Measurements from ENCODE around the gene CALCA.
"Not testable (repeated sequence)": the region's sequence is repeated elsewhere in the genome, so short reads cannot be mapped to it uniquely, and the experiment has no call there.

DNA sequence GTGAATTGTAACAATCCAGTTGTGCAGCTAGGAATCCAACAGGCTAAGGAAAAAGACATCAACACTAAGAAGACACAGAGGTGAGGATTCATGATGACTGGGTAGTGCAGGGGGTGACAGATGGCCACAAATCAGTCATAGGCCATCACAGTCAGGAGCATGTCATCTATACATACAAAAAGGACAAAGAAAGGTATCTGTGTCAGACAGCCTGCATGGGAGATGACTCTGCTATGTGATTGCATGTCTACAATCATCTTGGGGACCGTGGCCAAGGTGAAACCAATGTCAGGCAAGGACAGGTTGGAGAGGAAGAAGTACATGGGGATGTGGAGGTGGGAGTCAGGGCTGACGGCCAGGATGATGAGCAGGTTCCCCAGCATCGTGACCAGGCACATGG is 16.0 kb upstream of the CALCA start:
- TF ChIP-seq, protein P1, sequence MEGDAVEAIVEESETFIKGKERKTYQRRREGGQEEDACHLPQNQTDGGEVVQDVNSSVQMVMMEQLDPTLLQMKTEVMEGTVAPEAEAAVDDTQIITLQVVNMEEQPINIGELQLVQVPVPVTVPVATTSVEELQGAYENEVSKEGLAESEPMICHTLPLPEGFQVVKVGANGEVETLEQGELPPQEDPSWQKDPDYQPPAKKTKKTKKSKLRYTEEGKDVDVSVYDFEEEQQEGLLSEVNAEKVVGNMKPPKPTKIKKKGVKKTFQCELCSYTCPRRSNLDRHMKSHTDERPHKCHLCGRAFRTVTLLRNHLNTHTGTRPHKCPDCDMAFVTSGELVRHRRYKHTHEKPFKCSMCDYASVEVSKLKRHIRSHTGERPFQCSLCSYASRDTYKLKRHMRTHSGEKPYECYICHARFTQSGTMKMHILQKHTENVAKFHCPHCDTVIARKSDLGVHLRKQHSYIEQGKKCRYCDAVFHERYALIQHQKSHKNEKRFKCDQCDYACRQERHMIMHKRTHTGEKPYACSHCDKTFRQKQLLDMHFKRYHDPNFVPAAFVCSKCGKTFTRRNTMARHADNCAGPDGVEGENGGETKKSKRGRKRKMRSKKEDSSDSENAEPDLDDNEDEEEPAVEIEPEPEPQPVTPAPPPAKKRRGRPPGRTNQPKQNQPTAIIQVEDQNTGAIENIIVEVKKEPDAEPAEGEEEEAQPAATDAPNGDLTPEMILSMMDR (IDR thresholded peaks at IDR 0.05): not testable (repeated sequence)
- TF ChIP-seq POLR2A (IDR thresholded peaks at IDR 0.05): not testable (repeated sequence)

Data from body of pancreas (tissue), 4 donors.